Lung microvascular endothelial cell (primary cell): ENCODE measurements around the gene EFCAB8. TPM values are rescaled to one million over a fixed set of nuclear protein-coding genes. Genes with fewer than 3 reads are reported as not detected.
"Not testable (repeated sequence)": the region's sequence is repeated elsewhere in the genome, so short reads cannot be mapped to it uniquely, and the experiment has no call there.

Experiments
- DNase-seq, 2 donors: peaks; one replicate each; pipeline versions ENCODE4 v3.0.0 to v3.0.0-alpha.2; 2010; ENCODE audit warnings: low read depth in 2 of 2
- total RNA-seq: library from RNA; depleted of rRNA; stranded (reverse); fragments of >200 nt; gene quantifications from 2 replicates; pipeline ENCODE4 v1.2.1, GENCODE V29; 2014

The EFCAB8 gene
- total RNA-seq, 1 donor from 2014 or later, result under 0.01 TPM

DNA sequence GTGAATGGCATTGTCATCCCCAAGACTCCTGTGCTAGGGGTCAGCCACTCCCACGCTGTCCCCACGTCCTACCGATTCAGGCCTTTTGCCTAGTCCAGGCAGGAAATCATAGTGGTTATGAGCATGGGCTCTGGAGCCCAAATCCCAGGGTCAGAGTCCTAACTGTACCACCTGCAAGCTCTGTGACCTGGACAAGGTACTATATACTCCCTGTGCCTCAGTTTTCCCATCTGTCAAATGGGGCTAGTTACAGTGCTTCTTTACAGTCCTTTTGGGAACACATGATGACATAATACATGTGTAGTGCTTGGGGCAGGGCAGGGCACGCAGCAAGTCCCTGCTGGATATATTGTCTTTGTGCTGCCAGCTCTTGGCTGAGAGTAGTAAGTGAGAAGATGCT lies 27.2 kb downstream of the EFCAB8 start:
- DNase-seq, result no peak

DNA sequence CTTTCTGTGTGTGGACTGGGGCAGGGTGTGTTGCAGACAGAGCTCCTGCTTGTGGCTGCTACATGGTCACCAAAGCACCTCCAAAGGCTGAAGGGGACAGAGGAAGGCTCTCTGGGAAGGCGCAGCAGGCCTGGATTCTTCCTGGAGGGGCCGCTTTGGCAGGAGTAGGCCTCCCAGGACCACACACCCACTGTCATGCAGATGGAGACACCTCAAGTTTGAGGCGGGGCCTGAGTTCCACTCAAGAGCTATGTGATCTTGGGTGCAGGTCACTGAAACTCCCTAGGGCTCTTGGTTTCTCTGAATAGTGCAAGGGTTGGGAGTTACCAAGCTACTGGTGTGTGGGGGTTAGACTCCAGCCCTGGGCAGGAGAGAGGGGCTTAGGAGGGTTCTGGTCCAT lies 27.9 kb downstream of the EFCAB8 start:
- no peak for DNase-seq

DNA sequence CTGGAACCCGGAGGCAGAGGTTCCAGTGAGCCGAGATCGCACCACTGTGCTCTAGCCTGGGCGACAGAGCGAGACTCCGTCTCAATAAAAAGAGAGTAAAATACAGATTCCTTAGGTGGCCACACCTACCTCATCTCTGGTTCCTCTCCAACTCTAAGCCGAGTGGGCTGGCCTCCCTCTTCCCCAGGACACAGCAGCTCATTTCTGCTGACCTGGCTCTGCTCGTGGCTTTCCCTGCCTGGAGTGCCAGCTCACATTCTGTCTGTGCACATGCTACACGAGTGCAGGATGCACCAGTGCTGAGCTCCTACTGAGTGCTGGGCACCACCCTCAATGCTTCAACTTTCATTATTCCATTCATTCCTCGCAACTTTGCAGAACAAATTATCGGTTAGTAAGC lies 28.8 kb downstream of the EFCAB8 start:
- DNase-seq, result no peak

DNA sequence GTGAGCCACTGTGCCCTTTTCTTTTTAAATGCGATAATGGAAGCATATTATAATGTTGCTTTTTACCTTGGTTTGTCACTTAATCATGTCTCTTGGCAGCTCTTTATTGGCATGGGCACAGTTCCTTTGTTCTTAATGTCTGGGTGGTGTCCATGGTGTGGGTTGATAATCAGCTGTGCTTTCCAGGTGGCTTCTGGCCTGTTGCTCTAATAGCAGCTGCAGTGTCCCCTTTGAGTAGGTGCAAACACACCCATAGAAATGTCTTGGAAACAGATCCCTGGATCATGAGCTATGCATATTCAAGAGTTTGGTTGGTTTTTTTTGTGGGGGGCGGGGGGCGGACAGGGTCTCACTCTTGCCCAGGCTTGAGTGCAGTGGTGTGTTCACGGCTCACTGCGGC lies 29.9 kb downstream of the EFCAB8 start:
- DNase-seq, result no peak

DNA sequence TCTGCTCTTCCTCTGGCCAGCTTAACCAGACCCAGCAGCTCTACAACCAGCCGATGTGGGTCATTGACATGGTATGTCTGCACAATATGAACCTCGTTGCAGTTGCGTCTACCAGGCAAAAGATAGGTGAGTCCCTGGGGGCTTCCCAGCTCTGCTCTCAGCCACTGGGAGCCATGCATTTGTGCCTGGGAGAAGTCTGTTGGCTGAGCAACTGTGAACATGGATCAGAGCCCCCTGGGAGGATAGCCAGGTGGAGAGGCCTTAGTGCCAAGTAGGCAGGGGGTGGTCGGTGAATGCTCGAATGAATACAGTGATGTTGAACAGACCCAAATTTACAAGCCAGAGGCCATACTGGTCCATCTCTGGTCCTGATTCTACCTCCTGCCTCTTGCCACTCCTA lies 30.6 kb downstream of the EFCAB8 start:
- no peak for DNase-seq

DNA sequence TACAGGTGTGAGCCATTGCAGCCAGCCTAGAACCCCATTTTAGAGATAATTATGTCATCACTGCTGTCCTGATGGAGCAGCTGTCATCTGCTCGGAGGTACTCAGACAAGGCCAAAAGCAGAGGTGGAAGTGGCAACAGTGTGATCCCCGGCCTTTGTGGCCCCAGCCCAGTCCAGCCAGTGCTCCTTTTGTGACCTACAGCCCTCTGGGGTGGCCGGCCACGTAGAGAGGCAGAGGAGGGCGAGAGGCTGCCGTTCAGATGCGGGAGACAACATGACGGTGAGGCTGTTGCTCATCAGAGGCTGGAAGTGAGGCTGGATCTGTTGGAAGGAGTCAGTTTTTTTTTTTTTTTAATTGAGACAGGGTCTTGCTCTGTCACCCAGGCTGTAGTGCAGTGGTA lies 32.8 kb downstream of the EFCAB8 start:
- no peak for DNase-seq

DNA sequence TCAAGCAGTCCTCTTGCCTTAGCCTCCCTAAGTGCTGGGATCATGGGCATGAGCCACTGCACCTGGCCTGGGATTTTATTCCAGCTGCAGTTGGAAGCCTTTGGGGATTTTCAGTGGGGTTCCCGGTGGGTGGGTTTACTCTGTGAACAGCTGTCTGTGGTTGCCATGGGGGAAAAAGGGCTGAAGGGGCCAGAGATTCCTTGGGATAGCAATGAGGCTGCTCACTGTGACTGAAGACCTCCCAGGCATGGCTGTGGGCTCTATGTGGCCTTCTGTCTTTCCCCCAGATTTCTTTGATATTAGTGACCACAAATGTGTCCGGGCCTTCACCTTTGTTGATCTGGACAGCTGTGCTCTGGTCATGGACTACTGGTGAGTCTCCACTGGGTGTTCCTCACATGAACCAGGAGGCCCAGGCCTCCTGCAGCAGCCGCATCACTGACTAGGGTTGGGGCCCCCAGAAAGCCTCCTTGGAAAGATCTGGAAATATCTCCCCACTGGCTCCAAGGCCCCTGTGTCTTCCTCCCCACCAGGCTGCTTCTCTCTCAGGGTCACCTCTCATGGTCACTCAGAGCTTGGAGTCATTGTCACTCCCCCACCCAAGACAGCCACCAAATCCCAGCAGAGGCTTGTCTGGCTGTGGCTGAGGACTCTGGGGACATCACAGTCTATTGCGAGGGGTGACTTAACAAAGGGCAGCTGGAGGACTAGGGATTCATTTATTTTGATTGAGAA lies 33.4 kb downstream of the EFCAB8 start:
- no peak for DNase-seq

DNA sequence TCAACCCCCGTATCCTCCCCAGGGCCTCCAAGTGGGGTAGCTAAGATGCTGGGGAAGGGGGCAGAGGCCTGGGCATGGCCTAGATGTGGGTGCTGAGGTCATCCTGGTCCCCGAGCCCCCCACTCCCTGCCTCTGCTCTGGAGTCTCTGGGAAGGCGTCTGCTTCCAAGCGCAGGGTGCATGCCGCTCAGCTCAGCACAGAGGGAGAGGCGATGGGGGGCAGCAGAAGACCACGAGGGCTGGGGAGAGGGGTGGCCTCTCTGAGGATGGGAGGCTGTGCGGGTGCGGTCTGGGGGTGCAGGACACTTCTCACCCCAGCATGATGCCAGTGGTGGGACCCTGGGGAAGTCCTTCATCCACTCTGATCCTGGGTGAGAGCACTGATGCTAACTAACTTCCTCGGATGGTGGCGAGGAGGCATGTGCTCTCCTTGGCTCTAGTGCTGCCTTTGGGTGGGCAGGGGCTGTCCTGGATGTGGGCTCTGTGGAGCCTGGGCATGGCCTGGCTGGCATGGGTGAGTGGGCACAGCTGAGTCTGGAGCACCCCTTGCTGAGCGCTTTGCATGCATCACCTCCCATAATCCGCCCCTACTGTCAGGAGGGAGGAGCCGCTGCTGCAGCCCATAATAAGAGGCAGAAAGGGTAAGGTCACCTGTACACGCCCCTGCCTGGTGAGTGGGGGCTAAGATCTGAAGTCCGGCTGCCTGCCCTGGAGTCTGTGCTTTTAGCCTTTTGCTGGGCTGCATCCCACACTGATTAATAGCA lies 34.7 kb downstream of the EFCAB8 start:
- DNase-seq, result no peak

DNA sequence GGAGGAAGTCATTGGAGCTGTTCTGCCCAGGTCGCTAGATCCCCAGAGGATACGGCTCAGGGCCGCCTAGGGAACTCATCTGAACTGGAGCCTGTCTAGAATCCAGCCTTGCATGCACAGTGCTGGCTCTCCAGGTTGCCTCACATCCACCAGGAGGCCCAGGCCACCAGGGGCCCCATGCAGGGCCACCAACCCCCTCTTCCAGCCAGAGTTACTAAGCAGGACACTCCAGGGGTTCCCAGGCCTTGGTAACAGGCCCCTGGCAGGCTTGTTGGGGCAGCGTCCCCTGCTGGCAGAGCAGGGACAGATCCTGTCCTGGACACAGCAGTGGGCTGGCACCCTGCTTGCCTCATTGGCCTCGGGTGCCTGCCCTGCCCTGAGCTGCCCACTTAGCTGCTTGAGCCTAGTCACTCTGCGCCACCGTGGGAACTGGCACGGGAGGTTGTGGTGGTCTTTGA lies 35.3 kb downstream of the EFCAB8 start:
- DNase-seq, result peak; percentile 33 to 36

DNA sequence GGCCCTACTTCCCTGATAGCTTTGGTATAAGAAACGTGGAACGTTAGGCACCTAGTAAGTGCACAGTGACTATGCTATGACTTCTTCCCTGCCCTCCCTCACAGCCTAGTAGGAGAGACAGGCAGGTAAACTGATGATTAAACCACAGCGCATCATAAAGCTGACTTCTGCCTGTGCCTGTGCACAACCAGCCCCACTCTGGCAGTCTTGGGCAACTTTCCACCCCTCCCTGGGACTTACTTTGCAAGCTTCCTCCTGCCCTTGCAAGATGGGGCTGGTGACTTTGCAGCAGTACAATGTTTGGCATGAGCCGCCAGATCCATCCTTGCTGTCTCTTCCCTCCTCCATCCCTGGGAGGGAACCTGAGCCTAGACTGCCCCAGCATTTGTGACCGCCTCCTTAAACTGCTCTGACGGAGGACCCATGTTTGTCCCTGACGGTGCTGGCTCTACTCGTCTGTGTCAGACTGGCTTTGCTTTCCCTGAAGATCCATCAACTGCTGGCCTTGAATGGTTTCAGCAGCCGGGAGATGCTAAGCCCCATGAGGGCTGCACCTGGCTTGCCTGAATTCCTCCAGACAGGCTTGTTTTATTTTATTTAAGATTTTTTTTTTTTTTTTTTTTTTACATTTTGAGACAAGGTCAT lies 36.1 kb downstream of the EFCAB8 start:
- DNase-seq, result no peak

DNA sequence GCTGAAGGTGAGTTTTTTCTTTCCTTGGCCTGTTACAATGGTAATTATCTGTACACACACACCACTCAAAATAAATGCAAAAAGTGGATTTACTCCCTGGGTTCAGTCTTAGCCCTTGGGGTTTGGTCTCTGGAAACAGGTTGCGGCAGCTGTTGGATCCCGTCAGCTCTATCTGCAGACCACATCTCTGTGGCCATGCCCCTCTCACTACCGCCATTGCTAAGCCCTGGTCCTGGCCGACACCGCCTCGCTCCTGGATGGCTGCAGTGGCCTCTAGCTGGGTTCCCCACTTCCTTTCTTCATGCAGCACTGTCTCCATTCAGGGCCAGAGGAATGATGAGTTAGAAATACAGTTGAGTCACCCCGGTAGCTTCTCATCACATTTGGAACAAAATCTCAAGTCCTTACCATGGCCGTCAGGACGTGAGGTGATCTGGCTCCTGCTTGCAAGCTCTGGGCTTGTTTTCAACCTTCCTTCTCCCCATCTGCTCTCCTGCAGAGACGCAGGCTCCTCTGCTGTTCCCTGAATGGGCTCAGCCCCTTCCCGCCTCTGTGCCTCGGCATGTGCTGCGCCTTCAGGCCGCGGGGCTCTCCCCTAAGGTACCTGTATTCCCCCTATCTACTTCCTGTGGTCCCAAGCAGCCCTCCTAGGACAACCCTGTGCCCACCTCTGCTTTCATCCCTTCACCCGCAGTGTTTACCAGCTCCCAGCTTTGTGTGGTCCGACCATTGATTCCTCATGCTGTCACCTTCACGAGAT lies 38.0 kb downstream of the EFCAB8 start:
- DNase-seq, result no peak

DNA sequence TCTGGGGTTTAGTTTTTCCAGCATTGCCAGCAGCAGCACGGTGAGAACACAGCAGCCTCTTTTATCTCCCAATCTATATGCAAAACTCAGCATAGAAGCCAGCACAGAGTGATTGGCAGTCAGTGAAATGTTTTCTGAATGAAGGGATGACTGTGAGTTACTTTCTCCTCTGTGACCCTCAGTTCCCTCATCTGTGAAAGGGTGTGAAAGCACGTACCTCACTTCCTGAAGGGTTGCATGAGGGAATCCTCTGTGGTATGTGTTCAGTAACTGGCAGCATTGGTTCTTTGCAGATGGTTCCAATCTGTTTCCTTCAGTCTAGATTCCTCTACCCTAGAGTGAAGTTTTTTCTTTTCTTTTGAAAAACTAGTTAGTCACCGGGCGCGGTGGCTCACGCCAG lies 40.0 kb downstream of the EFCAB8 start:
- DNase-seq, result peak in 1 of 2 donors; percentile 29

DNA sequence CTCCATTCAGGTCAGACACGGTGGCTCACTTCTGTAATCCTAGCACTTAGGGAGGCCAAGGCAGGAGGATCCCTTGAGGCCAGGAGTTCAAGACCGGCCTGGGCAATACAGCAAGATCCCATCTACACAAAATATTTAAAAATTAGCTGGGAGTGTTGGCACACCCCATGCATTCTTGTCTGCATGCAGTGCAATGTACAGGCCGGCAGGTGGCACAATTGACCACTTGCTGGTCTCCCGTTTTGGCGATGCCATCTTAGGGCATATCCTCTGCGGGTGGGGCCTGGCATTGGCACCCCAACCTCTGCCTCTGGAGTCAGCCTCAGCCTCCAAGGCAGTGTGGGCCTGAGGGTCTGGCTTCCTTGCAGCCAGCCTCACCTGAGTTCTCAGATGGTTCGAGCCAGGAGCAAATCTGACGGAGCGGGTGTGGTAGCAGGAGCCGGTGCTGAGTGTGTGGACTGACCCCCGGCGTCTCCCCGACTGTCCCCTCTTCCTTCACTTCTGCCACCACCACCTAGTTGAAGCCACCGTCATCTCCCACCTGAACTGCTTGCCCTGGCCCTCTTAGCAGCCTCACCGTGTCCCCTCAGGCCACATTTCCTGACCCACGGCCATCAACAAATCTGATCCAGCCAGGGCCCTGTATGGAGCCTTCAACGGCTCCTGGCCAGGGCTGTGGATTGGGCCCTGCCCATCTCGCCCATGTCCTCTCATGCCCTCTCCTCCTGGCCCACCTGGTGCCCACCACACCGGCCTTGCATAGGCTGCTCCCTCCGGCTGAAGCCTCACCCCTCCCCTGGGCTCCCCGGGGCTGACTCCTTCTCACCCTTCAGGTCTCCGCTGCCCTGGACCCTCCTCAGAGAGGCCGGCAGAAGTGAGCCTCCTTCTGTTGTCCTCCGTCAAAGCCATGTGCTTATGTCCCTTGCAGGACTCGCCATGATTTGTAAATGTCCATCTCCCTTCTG lies 44.0 kb downstream of the EFCAB8 start:
- DNase-seq, result peak; percentile 62 to 67

DNA sequence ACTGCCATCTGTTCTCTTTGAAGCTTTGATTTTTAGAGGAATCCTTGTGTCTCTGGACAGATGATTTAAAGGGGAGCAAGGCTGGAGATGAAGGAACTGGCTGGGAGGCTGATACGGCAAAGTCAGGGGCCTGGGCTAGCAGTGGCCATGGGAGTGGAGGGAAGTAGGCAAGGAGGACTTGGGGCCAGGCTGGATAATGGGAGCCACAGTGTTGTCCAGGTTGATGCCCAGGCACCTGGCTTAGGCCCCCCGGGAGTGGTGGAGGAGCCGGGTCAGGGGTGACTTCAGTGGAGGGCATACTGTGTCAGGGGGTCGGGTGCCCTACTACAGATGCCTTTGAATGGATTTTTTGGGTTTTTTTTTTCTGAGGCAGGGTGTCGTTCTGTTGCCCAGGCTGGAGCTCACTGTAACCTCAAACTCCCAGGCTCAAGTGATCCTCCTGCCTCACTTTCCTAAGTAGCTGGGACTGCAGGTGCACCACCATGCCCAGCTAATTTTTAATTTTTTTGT lies 45.0 kb downstream of the EFCAB8 start:
- DNase-seq, result no peak

DNA sequence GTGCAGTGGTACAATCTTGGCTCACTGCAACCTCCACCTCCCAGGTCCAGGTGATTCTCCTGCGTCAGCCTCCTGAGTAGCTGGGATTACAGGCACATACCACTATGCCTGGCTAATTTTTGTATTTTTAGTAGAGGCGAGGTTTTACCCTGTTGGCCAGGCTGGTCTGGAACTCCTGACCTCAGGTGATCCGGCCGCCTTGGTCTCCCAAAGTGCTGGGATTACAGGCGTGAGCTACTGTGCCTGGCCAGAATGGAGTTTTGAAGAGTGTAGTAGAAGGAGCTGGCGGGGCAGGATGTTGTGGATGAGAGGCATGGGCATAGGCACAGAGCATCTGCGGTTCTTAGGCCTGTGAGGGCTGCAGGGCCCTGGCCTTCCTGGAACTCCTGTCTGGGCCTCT lies 46.0 kb downstream of the EFCAB8 start:
- not testable (repeated sequence) for DNase-seq

DNA sequence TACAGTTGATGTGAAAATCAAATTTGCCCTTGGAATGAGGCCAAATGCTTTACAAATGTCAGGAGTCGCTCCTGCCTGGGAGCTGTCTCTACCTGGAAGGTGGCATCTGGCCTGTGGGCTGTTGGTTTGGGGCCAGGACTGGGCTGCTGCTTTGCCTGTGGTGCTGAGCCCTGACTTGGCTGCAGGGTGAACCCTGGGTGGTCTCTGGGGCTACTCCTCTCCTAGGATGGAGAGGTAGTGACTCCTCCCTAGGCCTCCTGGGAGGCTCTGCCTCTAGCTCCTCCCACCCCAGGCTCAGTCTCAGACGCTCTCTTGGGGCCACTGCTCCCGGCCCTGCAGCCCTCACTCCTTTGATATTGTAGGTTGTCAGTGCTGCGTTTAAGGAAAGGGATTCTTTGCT lies 47.5 kb downstream of the EFCAB8 start:
- DNase-seq, result no peak

DNA sequence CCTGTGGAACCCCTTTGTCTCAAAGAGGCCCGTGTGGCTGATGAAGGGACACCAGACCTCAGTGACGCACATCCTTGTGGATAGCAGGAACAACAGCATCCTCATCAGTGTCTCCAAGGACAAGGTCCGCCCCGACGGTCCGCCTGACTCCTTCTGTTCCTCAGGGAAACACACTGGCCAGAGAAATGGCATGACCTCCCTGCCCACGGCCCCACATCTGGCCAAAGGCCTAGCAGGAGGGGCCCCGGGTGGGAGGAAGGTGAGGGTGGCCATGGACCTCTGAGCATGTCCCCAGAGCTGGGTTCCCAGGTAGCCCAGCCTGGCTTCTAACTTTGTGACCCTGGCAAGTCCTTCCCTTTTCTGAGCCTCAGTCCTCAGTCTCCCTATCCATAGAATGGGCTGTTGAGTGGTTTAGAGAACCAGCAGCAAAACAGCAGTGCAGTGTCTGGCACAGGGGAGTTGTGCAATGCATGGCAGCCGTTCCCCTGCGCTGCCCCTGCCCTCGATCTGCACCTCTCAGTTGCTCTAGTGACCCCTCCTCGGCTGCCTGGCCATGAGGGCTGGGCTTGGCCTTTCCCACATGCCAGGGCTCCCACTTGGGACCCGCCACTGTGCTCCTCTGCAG lies 48.3 kb downstream of the EFCAB8 start:
- no peak for DNase-seq

DNA sequence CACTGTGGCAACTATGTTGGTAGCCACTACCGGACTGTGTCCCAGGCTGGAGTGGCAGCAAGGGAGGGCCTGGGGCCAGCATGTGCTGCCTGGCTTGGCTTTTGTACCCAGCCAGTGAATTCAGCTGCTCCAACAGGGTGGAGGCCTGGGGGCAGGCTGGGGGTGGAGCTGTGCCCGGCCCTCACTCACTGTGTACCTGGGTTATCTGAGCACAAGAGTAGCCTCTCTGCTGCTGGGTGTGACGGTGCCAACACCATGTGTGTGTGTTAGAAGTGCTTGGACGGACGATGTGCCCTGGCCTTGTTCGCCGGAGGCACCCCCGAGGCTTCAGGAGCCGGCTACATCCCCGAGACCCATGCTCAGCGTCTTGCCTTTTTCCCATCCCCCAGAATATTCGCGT lies 49.2 kb downstream of the EFCAB8 start:
- no peak for DNase-seq

DNA sequence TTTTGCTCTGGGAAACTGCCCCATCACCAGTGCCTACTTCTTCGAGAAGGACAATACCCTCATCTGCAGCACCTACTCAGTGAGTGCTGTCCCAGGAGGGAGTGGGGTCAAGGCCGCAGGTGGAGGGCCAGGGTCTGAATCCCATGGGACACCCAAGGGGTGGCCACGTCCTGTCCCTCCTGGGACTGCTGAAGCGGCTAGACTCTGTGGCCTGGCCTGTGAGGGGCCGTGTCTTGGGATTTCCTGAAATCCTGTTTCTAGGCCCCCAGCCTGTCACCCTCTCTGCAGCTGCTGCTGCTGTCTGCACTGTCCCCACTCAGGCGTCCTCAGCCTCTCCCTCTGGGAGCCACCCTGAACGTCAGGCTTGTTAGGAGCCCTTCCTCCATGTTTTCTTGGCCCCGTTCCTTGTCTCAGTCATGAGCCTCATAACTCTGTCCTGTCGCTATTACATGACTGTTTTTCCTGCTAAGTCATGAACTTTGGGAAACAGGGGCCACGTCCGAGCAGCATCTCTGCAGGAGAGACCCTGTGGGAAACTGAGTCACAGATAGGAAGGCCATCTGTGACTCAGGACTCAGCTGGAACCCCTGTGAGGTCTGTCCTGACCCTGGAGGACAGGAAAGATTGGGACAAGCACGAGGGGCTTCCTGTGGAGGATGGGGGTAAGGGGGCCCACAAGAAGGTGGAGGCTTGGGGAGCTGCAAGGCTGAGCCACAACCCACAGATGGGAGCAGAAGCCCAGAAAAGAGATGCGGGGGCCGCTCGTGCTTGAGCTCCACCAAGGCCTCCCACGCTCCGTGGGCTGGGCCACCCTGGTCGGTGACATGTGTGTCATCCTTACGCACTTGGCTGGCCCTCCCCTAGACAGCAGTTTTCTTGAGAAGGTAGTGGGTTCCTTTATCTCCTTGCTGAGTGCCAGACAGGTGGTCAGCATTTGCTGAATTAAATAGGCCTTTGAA lies 49.9 kb downstream of the EFCAB8 start:
- no peak for DNase-seq
